Vagina (tissue), 2 donors: ENCODE results near the gene CCBE1. TPM values are rescaled to one million over a fixed set of nuclear protein-coding genes. Genes with fewer than 3 reads are reported as not detected.

ENCODE experiments used
- DNase-seq, 2 donors: peaks; one replicate each; pipeline ENCODE4 v3.0.0-alpha.2; 2017; ENCODE audit errors: extremely low spot score in 2 of 2
- H3K27ac ChIP-seq: fragments of 200-600 bp; sonication (generic); one replicate; pipeline ENCODE4 v1.5.1; 2019
- H3K27me3 ChIP-seq: fragments of 200-600 bp; sonication (generic); one replicate; pipeline ENCODE4 v1.5.1; 2019
- H3K36me3 ChIP-seq, 2 donors: fragments of 200-600 bp; sonication (generic); one replicate each; pipeline ENCODE4 v1.5.1; 2017 to 2019
- H3K4me1 ChIP-seq: fragments of 200-600 bp; sonication (generic); one replicate; pipeline ENCODE4 v1.5.1; 2019
- H3K4me3 ChIP-seq, 2 donors: fragments of 200-600 bp; sonication (generic); 1 replicate in 1 of 2; 2 replicates in 1 of 2; pipeline ENCODE4 v1.5.1; 2016 to 2019
- H3K9me3 ChIP-seq: fragments of 200-600 bp; sonication (generic); one replicate; pipeline ENCODE4 v1.5.1; 2019
- CTCF ChIP-seq, 3 experiments: fragments of 450-650 bp in 2 of 3; fragments of 200-600 bp in 1 of 3; sonication (generic) in 1 of 3; IDR thresholded peaks; one replicate each; pipeline ENCODE4 v1.5.1; 2017 to 2019; ENCODE audit warnings: antibody characterized with exemption in 3 of 3, mild to moderate bottlenecking in 2 of 3, moderate library complexity in 2 of 3
- POLR2A ChIP-seq, 2 donors: fragments of 450-650 bp; IDR thresholded peaks; one replicate each; pipeline ENCODE4 v1.6.1; 2017; ENCODE audit warnings: antibody characterized with exemption in 2 of 2, mild to moderate bottlenecking in 2 of 2, moderate library complexity in 2 of 2
- POLR2AphosphoS5 ChIP-seq, 2 donors: sonication (generic); formaldehyde crosslinking; IDR thresholded peaks; one replicate each; pipeline ENCODE4 v1.9.0; 2017; ENCODE audit warnings: antibody characterized with exemption in 2 of 2, mild to moderate bottlenecking in 2 of 2, low read depth in 1 of 2; ENCODE audit not compliant: insufficient read depth in 1 of 2
- intact Hi-C: fragments of 100-400 bp; cut with DNase I; formaldehyde crosslinking; loops from one replicate; pipeline ENCODE4 v1.15.1; 2023
- total RNA-seq: library from RNA; depleted of rRNA; stranded (reverse); fragments of >200 nt; gene quantifications from one replicate; pipeline ENCODE4 v1.2.3, GENCODE V29; 2016

Gene CCBE1
- total RNA-seq, 1 donor from 2014 or later, result 2.9 TPM

- no peak overlapping the region for H3K4me3 ChIP-seq
- no peak for TF ChIP-seq CTCF (IDR thresholded peaks at IDR 0.05)
- no peaks in the 10 kb centered on the region for H3K9me3 ChIP-seq
- intact Hi-C loops, result no loop called here
- H3K4me1 ChIP-seq, result peaks cover 13% of the 10 kb centered on the region
- H3K27ac ChIP-seq, result no peak overlapping the region
- H3K36me3 ChIP-seq, result no peaks in the 10 kb centered on the region
- H3K27me3 ChIP-seq, result no peaks in the 10 kb centered on the region
- no peak for DNase-seq
Observed at GRCh38 chr18:59620381-59620780, 76.8 kb downstream of the CCBE1 start.

- intact Hi-C loops, result no loop called here
- DNase-seq, result no peak
- Histone ChIP-seq H3K9me3 (no peaks in the 10 kb centered on the region), H3K4me3 (no peak overlapping the region), H3K4me1 (peaks cover 13% of the 10 kb centered on the region), H3K27ac (no peak overlapping the region), H3K36me3 (no peaks in the 10 kb centered on the region), H3K27me3 (no peaks in the 10 kb centered on the region)
- no peak for TF ChIP-seq POLR2A (IDR thresholded peaks at IDR 0.05)
- TF ChIP-seq POLR2AphosphoS5 (IDR thresholded peaks at IDR 0.05; ENCODE audit: insufficient read depth in 1 of 2, low read depth in 1 of 2), result no peak
- no peak for TF ChIP-seq CTCF (IDR thresholded peaks at IDR 0.05)
Observed at GRCh38 chr18:59619816-59620215, 77.4 kb downstream of the CCBE1 start.

- intact Hi-C loops, result no loop called here
- DNase-seq, result no peak
- Histone ChIP-seq H3K27ac (no peak overlapping the region), H3K27me3 (no peaks in the 10 kb centered on the region), H3K36me3 (no peaks in the 10 kb centered on the region), H3K4me1 (no peaks in the 10 kb centered on the region), H3K4me3 (no peak overlapping the region), H3K9me3 (no peaks in the 10 kb centered on the region)
- TF ChIP-seq POLR2AphosphoS5 (IDR thresholded peaks at IDR 0.05; ENCODE audit: insufficient read depth in 1 of 2, low read depth in 1 of 2), result no peak
- no peak for TF ChIP-seq POLR2A (IDR thresholded peaks at IDR 0.05)
- no peak for TF ChIP-seq CTCF (IDR thresholded peaks at IDR 0.05)
Observed at GRCh38 chr18:59617468-59617932, 79.7 kb downstream of the CCBE1 start.

- intact Hi-C loops, result no loop called here
- DNase-seq, result no peak
- H3K9me3 ChIP-seq, result no peaks in the 10 kb centered on the region
- H3K36me3 ChIP-seq, result no peaks in the 10 kb centered on the region
- no peak overlapping the region for H3K27ac ChIP-seq
- no peak for TF ChIP-seq CTCF (IDR thresholded peaks at IDR 0.05)
- TF ChIP-seq POLR2A (IDR thresholded peaks at IDR 0.05), result no peak
- TF ChIP-seq POLR2AphosphoS5 (IDR thresholded peaks at IDR 0.05; ENCODE audit: insufficient read depth in 1 of 2, low read depth in 1 of 2), result no peak
- no peaks in the 10 kb centered on the region for H3K4me1 ChIP-seq
- H3K4me3 ChIP-seq, result no peak overlapping the region
- H3K27me3 ChIP-seq, result no peaks in the 10 kb centered on the region
Observed at GRCh38 chr18:59616501-59616900, 80.7 kb downstream of the CCBE1 start.

GRCh38 chr18:59613903-59614302, 83.3 kb downstream of the CCBE1 start:
- Histone ChIP-seq H3K9me3 (no peaks in the 10 kb centered on the region), H3K27ac (no peak overlapping the region), H3K27me3 (no peaks in the 10 kb centered on the region), H3K36me3 (no peaks in the 10 kb centered on the region), H3K4me3 (no peak overlapping the region), H3K4me1 (no peaks in the 10 kb centered on the region)
- intact Hi-C loops, result no loop called here
- no peak for TF ChIP-seq POLR2AphosphoS5 (IDR thresholded peaks at IDR 0.05; ENCODE audit: insufficient read depth in 1 of 2, low read depth in 1 of 2)
- no peak for TF ChIP-seq POLR2A (IDR thresholded peaks at IDR 0.05)
- TF ChIP-seq CTCF (IDR thresholded peaks at IDR 0.05), result no peak
- no peak for DNase-seq
